Left colon (tissue), 2 donors: Measurements from ENCODE around the gene CHD1. TPM values are rescaled to one million over a fixed set of nuclear protein-coding genes. Genes with fewer than 3 reads are reported as not detected.

ENCODE experiments used
- ATAC-seq: fragments of 200-7000 bp; cut with Tn5 transposase; one replicate; pipeline ENCODE4 v1.9.1; 2020; ENCODE audit warnings: mild to moderate bottlenecking, moderate library complexity
- DNase-seq, 2 donors: peaks; one replicate each; pipeline ENCODE4 v3.0.0-alpha.2; 2020
- intact Hi-C, 2 donors: fragments of 100-400 bp; cut with DNase I in 1 of 2; cut with micrococcal nuclease in 1 of 2; formaldehyde crosslinking; loops; one replicate each; pipeline versions ENCODE4 v1.11.2 to v1.14.0; 2022; cut with DNase I, micrococcal nuclease
- total RNA-seq, 2 donors: library from RNA; stranded (reverse); fragmentation: NEBNext Ultra II Directional; extraction: Animal tissue kit (Norgen Biotek cat#: 25700); gene quantifications; one replicate each; pipeline ENCODE4 v1.2.1, GENCODE V29; 2021
- donor health status: DM: no; HTN: no; CAD: no.
- donor health status: DM: yes; HTN: yes; CAD: no.

CHD1 gene
- total RNA-seq, 2 donors from 2014 or later: 44.9 to 45.8 TPM

DNA sequence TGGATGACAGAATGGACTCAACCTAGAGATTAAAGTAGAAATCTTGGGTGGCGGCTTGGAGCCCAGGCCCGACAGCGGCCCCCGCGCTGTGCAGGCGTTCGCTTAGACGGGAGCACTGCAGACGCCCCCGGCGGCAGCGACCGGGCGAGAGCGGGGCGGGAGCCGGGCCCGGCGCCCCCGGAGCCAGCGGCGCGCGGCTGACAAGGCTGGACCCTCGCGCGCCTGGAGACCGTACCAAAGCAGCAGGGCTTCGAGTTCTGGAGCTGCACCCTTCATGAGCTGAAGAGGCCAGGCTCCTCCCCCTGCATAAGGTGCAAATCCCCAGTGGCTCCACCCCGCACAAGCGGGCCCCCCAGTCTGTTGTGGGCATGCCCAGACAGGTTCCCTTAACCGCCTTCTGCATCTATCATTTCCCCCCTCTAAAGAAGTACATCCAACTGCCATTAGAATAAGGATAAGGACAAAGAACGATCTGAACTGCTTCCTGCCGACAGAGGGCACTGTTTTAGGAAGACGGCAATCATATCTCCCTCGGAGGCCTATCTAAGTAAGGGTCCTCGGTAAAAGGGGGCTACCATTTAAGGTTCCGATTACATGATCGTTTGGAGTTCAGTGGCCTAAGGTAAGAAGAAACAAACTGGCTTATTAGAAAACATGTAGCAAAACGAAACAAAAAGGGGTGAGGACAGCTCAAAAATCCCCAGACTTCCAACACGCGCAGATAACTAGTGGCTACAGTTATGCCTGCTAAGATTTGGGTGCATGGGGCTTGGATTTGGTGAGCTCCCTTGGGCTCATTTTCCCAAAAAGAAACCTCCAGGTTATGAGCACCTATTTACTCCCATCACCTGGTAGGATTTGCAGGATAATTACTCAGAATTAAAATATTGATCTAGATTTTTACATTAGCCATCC lies 89.1 kb downstream of the CHD1 start:
- DNase-seq (no peak), ATAC-seq (peak; percentile 64)
- intact Hi-C loops: no loop called here

DNA sequence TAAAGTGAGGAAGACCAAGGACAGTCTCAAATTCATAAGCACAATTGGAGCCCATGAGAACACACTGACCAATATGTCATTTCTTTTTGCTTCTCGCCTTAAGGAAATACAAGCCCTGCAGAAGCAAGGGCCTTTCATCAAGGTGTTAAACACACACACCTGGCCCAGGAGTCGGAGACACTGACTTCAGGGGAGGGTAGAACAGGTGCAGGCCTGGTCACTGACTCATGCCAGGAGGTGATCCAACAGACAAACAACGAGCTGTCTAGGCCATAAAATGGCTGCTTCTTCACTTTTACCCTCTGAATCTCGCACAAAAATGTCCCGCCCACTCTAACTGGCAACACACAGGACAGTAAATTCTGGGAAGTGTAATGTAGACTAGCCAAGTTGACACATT lies 92.6 kb downstream of the CHD1 start:
- intact Hi-C loops: no loop called here
- ATAC-seq (peak; percentile 72), DNase-seq (no peak)

DNA sequence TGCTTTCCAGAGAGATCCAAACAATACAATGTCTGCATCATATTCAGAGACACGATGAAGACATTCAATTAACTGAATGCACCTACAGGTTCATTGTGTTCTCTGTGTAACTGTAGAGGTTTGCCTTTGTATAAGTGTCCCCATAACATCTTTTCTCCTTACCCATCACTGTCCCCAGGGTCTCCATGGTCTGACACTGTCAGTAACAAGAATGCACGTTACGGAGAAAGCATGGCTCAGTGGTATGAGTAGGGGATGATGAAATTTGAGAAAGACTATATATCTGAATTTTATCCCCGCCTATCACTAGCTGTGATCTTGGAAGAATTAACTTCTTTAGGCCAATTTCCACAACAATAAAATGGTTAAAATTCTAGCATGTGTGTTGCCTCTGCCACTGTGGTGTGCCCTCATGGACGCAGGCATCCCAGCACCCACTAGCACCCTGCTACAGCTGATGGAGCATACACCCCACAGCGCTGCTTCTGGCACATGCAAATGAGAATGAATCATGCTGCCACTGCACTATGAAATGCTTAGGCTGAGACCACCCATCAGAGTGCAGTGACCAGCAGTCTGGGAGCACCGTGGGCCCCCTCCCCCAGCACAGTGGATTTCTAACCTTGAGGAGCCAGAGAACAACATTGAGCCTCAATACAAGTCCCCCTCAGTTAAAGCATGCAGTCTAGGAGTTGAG lies 101.1 kb downstream of the CHD1 start:
- ATAC-seq: no peak
- intact Hi-C loops: loop anchor here in 1 of 2 donors (10.0 kb wide), 1 partner anchor 1593 kb away; no protein-coding TSS in a partner anchor
- no peak for DNase-seq

GRCh38 chr5:98827161-98827560 lies 101.6 kb downstream of the CHD1 start:
- no peak for DNase-seq
- peak; percentile 70 for ATAC-seq
- intact Hi-C loops: loop anchor here in 1 of 2 donors (10.0 kb wide), 1 partner anchor 1592 kb away; no protein-coding TSS in a partner anchor

- DNase-seq: no peak
- intact Hi-C loops: loop anchor here in 1 of 2 donors (10.0 kb wide), 1 partner anchor 1591 kb away; no protein-coding TSS in a partner anchor
- ATAC-seq: no peak
These were observed 103.0 kb downstream of the CHD1 start for GRCh38 chr5:98825582-98826375.

- intact Hi-C loops: no loop called here
- ATAC-seq (peak; percentile 87), DNase-seq (peak; percentile 66 to 83)
These were observed 112.1 kb downstream of the CHD1 start for GRCh38 chr5:98816582-98817222.

DNA sequence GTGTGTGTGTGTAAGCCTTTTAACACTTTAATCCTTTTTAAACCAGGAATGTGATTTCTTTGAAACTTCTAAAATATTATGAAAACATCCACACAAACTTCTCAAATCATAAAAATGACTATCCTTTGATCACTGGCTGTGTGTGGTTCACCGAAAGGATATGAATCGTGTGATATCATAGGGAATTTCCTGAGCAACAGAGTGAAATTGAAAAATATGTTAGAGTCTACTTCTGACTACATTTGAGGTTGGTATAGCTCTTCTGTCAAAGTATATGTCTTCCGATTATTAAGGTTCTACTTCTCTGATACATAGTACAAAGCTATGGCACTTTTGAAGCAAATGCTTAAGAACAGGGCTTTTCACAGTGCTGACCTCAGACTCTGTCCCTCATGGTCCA lies 115.1 kb downstream of the CHD1 start:
- intact Hi-C loops: no loop called here
- ATAC-seq (no peak), DNase-seq (no peak)

GRCh38 chr5:98810206-98810605 lies 118.6 kb downstream of the CHD1 start:
- ATAC-seq (no peak), DNase-seq (no peak)
- intact Hi-C loops: no loop called here

GRCh38 chr5:98807806-98808205 lies 121.0 kb downstream of the CHD1 start:
- no peak for DNase-seq
- ATAC-seq: no peak
- intact Hi-C loops: no loop called here

GRCh38 chr5:98805070-98805469 lies 123.7 kb downstream of the CHD1 start:
- intact Hi-C loops: no loop called here
- ATAC-seq: no peak
- no peak for DNase-seq

- ATAC-seq: no peak
- intact Hi-C loops: no loop called here
- DNase-seq: no peak
These were observed 124.7 kb downstream of the CHD1 start for GRCh38 chr5:98804066-98804465.

Other genes with a start within 250 kb of the CHD1 start
- gene RGMB, start 155.3 kb downstream of the CHD1 start, total RNA-seq: 10 to 100 TPM; 53.9 to 63.9 TPM